ENCODE results near the gene GRID1.
"Not testable (repeated sequence)": the region's sequence is repeated elsewhere in the genome, so short reads cannot be mapped to it uniquely, and the experiment has no call there.

The GRID1 gene

GRCh38 chr10:86042161-86042560, 324.4 kb downstream of the GRID1 start:
- no peak for DNase-seq (ENCODE audit: low read depth, low spot score)

GRCh38 chr10:86041116-86041515, 325.5 kb downstream of the GRID1 start:
- DNase-seq (ENCODE audit: low read depth, low spot score) = no peak

- no peak for DNase-seq (ENCODE audit: low read depth, low spot score)
Measured at GRCh38 chr10:86038371-86038770, 328.2 kb downstream of the GRID1 start.

- DNase-seq (ENCODE audit: low read depth, low spot score) = no peak
Measured at GRCh38 chr10:86037096-86037495, 329.5 kb downstream of the GRID1 start.

GRCh38 chr10:86036544-86036831, 330.1 kb downstream of the GRID1 start:
- DNase-seq (ENCODE audit: low read depth, low spot score) = no peak

- no peak for DNase-seq (ENCODE audit: low read depth, low spot score)
Measured at GRCh38 chr10:86035791-86036543, 330.6 kb downstream of the GRID1 start.

- DNase-seq (ENCODE audit: low read depth, low spot score) = no peak
Measured at GRCh38 chr10:86034710-86035109, 331.9 kb downstream of the GRID1 start.

GRCh38 chr10:86033581-86033980, 333.0 kb downstream of the GRID1 start:
- no peak for DNase-seq (ENCODE audit: low read depth, low spot score)

- DNase-seq (ENCODE audit: low read depth, low spot score) = not testable (repeated sequence)
Measured at GRCh38 chr10:86032087-86032486, 334.5 kb downstream of the GRID1 start.

- DNase-seq (ENCODE audit: low read depth, low spot score) = no peak
Measured at GRCh38 chr10:86030312-86030711, 336.3 kb downstream of the GRID1 start.

GRCh38 chr10:86027346-86027745, 339.2 kb downstream of the GRID1 start:
- no peak for DNase-seq (ENCODE audit: low read depth, low spot score)

- no peak for DNase-seq (ENCODE audit: low read depth, low spot score)
Measured at GRCh38 chr10:86025509-86025908, 341.1 kb downstream of the GRID1 start.

- no peak for DNase-seq (ENCODE audit: low read depth, low spot score)
Measured at GRCh38 chr10:86024281-86025041, 342.1 kb downstream of the GRID1 start.

- no peak for DNase-seq (ENCODE audit: low read depth, low spot score)
Measured at GRCh38 chr10:86023931-86024280, 342.7 kb downstream of the GRID1 start.

GRCh38 chr10:86023336-86023735, 343.3 kb downstream of the GRID1 start:
- DNase-seq (ENCODE audit: low read depth, low spot score) = no peak

GRCh38 chr10:86022906-86023305, 343.7 kb downstream of the GRID1 start:
- no peak for DNase-seq (ENCODE audit: low read depth, low spot score)

GRCh38 chr10:86020134-86020533, 346.5 kb downstream of the GRID1 start:
- no peak for DNase-seq (ENCODE audit: low read depth, low spot score)

- no peak for DNase-seq (ENCODE audit: low read depth, low spot score)
Measured at GRCh38 chr10:86019141-86019540, 347.5 kb downstream of the GRID1 start.

GRCh38 chr10:86018735-86019058, 347.9 kb downstream of the GRID1 start:
- no peak for DNase-seq (ENCODE audit: low read depth, low spot score)

GRCh38 chr10:86017841-86018734, 348.5 kb downstream of the GRID1 start:
- DNase-seq (ENCODE audit: low read depth, low spot score) = no peak

- DNase-seq (ENCODE audit: low read depth, low spot score) = no peak
Measured at GRCh38 chr10:86013568-86013967, 353.0 kb downstream of the GRID1 start.

- no peak for DNase-seq (ENCODE audit: low read depth, low spot score)
Measured at GRCh38 chr10:86007171-86007570, 359.4 kb downstream of the GRID1 start.

GRCh38 chr10:86004337-86004736, 362.3 kb downstream of the GRID1 start:
- DNase-seq (ENCODE audit: low read depth, low spot score) = no peak
